ENCODE data around the gene COL23A1. TPM values are rescaled to one million over a fixed set of nuclear protein-coding genes. Genes with fewer than 3 reads are reported as not detected.

The COL23A1 gene
- total and polyA plus RNA-seq, 2 of the 8 experiments (the other 6 are each of a cell fraction or from before 2014, with no cell fraction given), result 3.1 to 4.7 TPM

GRCh38 chr5:178368274-178368673, 221.9 kb downstream of the COL23A1 start (continued):
- TF ChIP-seq, protein P1, sequence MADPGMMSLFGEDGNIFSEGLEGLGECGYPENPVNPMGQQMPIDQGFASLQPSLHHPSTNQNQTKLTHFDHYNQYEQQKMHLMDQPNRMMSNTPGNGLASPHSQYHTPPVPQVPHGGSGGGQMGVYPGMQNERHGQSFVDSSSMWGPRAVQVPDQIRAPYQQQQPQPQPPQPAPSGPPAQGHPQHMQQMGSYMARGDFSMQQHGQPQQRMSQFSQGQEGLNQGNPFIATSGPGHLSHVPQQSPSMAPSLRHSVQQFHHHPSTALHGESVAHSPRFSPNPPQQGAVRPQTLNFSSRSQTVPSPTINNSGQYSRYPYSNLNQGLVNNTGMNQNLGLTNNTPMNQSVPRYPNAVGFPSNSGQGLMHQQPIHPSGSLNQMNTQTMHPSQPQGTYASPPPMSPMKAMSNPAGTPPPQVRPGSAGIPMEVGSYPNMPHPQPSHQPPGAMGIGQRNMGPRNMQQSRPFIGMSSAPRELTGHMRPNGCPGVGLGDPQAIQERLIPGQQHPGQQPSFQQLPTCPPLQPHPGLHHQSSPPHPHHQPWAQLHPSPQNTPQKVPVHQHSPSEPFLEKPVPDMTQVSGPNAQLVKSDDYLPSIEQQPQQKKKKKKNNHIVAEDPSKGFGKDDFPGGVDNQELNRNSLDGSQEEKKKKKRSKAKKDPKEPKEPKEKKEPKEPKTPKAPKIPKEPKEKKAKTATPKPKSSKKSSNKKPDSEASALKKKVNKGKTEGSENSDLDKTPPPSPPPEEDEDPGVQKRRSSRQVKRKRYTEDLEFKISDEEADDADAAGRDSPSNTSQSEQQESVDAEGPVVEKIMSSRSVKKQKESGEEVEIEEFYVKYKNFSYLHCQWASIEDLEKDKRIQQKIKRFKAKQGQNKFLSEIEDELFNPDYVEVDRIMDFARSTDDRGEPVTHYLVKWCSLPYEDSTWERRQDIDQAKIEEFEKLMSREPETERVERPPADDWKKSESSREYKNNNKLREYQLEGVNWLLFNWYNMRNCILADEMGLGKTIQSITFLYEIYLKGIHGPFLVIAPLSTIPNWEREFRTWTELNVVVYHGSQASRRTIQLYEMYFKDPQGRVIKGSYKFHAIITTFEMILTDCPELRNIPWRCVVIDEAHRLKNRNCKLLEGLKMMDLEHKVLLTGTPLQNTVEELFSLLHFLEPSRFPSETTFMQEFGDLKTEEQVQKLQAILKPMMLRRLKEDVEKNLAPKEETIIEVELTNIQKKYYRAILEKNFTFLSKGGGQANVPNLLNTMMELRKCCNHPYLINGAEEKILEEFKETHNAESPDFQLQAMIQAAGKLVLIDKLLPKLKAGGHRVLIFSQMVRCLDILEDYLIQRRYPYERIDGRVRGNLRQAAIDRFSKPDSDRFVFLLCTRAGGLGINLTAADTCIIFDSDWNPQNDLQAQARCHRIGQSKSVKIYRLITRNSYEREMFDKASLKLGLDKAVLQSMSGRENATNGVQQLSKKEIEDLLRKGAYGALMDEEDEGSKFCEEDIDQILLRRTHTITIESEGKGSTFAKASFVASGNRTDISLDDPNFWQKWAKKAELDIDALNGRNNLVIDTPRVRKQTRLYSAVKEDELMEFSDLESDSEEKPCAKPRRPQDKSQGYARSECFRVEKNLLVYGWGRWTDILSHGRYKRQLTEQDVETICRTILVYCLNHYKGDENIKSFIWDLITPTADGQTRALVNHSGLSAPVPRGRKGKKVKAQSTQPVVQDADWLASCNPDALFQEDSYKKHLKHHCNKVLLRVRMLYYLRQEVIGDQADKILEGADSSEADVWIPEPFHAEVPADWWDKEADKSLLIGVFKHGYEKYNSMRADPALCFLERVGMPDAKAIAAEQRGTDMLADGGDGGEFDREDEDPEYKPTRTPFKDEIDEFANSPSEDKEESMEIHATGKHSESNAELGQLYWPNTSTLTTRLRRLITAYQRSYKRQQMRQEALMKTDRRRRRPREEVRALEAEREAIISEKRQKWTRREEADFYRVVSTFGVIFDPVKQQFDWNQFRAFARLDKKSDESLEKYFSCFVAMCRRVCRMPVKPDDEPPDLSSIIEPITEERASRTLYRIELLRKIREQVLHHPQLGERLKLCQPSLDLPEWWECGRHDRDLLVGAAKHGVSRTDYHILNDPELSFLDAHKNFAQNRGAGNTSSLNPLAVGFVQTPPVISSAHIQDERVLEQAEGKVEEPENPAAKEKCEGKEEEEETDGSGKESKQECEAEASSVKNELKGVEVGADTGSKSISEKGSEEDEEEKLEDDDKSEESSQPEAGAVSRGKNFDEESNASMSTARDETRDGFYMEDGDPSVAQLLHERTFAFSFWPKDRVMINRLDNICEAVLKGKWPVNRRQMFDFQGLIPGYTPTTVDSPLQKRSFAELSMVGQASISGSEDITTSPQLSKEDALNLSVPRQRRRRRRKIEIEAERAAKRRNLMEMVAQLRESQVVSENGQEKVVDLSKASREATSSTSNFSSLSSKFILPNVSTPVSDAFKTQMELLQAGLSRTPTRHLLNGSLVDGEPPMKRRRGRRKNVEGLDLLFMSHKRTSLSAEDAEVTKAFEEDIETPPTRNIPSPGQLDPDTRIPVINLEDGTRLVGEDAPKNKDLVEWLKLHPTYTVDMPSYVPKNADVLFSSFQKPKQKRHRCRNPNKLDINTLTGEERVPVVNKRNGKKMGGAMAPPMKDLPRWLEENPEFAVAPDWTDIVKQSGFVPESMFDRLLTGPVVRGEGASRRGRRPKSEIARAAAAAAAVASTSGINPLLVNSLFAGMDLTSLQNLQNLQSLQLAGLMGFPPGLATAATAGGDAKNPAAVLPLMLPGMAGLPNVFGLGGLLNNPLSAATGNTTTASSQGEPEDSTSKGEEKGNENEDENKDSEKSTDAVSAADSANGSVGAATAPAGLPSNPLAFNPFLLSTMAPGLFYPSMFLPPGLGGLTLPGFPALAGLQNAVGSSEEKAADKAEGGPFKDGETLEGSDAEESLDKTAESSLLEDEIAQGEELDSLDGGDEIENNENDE (IDR thresholded peaks at IDR 0.05; ENCODE audit: insufficient replicate concordance, low read length), result no peak
- TF ChIP-seq JUN (IDR thresholded peaks at IDR 0.05; ENCODE audit: low read depth, low read length) (no peak), SIN3A (conservative IDR thresholded peaks at IDR 0.05 in 1 of 2, IDR thresholded peaks at IDR 0.05 in 1 of 2; ENCODE audit: low read depth in 1 of 2, low read length in 2 of 2) (no peak), SIRT6 (IDR thresholded peaks at IDR 0.05; ENCODE audit: low read length) (no peak), TBP (IDR thresholded peaks at IDR 0.05; ENCODE audit: low read depth, low read length) (no peak)

All from H1 (cell line).